ENCODE measurements around the gene MAD1L1.

DNA sequence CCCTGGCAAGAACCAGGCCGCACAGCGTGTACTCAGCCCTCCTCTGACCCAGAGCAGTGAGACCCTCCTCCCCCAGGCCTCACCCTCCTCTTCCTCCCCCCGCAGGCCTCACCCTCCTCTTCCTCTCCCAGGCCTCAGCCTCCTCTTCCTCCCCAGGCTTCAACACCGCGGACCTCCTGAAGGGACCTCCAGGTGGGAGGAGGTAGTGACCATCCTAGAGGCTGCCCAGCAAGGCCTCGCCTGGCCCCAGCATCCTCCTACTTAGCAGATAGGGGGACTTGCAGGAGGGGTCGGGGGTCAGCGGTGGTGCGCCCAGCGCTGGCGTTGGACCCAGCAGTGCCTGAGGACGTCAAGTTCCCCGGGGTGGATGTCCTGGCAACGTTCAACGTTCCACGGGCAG lies 291.9 kb downstream of the MAD1L1 start:
- TF ChIP-seq, protein P1, sequence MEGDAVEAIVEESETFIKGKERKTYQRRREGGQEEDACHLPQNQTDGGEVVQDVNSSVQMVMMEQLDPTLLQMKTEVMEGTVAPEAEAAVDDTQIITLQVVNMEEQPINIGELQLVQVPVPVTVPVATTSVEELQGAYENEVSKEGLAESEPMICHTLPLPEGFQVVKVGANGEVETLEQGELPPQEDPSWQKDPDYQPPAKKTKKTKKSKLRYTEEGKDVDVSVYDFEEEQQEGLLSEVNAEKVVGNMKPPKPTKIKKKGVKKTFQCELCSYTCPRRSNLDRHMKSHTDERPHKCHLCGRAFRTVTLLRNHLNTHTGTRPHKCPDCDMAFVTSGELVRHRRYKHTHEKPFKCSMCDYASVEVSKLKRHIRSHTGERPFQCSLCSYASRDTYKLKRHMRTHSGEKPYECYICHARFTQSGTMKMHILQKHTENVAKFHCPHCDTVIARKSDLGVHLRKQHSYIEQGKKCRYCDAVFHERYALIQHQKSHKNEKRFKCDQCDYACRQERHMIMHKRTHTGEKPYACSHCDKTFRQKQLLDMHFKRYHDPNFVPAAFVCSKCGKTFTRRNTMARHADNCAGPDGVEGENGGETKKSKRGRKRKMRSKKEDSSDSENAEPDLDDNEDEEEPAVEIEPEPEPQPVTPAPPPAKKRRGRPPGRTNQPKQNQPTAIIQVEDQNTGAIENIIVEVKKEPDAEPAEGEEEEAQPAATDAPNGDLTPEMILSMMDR (conservative IDR thresholded peaks at IDR 0.05; ENCODE audit: low read length): no peak
- no peak for TF ChIP-seq EZH2phosphoT487 (IDR thresholded peaks at IDR 0.05; ENCODE audit: borderline replicate concordance, low read depth, low read length)

Measured in OCI-LY7 (cell line).